WI38 (cell line): ENCODE results near the gene MAMDC4.
A peak's percentile ranks its signal among the peaks of the same experiment; 100 is the strongest.

ENCODE experiments used
- H3K4me3 ChIP-seq: 2 replicates; pipeline ENCODE4 v1.5.1; 2011; ENCODE audit warnings: low read depth, mild to moderate bottlenecking, control low read depth, low read length
- TF ChIP-seq, protein P1 (sequence below): IDR thresholded peaks from 2 replicates; pipeline ENCODE4 v1.5.1; 2012; ENCODE audit warnings: low read depth, mild to moderate bottlenecking, control low read depth, low read length

The MAMDC4 gene

DNA sequence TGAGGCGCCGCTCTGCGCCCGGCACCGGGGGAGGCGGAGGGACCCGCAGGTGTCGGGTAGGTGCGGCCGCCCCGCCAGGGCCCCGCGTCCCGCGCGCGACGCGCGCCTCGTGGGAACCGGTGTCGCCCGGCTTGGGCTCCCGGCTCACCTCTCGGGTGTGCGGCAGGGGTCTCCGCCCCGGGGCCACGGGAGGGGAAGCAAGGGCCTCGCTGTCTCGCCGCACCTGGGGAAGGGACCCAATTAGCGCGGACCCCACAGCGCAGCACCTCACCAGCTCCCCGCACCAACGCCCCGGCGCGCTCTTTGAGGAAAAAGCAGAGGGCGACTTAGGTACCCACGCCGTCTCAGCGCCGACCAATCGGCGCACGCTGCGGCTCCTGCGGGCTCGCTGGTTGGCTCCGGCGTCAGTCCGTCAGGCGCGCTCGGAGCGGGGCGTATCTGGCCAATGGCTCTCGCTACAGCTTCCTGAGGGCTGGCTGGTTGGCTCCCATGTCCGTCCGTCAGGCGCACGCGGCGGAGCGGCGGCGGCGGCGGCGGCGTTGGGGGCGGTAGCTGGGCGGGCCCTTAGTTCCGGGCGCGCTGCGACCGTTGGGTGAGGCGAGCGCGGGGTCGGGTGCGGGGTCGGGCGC lies 33.9 kb downstream of the MAMDC4 start, which contains the start of gene TRAF2:
Gene TRAF2 (plus strand): TSS at position 567 of the 629 bp plus-strand sequence. CDS start 12,225 bp downstream, outside the sequence.
- H3K4me3 ChIP-seq: peak within 1 kb of the TSS; percentile 81
- TF ChIP-seq, protein P1, sequence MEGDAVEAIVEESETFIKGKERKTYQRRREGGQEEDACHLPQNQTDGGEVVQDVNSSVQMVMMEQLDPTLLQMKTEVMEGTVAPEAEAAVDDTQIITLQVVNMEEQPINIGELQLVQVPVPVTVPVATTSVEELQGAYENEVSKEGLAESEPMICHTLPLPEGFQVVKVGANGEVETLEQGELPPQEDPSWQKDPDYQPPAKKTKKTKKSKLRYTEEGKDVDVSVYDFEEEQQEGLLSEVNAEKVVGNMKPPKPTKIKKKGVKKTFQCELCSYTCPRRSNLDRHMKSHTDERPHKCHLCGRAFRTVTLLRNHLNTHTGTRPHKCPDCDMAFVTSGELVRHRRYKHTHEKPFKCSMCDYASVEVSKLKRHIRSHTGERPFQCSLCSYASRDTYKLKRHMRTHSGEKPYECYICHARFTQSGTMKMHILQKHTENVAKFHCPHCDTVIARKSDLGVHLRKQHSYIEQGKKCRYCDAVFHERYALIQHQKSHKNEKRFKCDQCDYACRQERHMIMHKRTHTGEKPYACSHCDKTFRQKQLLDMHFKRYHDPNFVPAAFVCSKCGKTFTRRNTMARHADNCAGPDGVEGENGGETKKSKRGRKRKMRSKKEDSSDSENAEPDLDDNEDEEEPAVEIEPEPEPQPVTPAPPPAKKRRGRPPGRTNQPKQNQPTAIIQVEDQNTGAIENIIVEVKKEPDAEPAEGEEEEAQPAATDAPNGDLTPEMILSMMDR: no peak

DNA sequence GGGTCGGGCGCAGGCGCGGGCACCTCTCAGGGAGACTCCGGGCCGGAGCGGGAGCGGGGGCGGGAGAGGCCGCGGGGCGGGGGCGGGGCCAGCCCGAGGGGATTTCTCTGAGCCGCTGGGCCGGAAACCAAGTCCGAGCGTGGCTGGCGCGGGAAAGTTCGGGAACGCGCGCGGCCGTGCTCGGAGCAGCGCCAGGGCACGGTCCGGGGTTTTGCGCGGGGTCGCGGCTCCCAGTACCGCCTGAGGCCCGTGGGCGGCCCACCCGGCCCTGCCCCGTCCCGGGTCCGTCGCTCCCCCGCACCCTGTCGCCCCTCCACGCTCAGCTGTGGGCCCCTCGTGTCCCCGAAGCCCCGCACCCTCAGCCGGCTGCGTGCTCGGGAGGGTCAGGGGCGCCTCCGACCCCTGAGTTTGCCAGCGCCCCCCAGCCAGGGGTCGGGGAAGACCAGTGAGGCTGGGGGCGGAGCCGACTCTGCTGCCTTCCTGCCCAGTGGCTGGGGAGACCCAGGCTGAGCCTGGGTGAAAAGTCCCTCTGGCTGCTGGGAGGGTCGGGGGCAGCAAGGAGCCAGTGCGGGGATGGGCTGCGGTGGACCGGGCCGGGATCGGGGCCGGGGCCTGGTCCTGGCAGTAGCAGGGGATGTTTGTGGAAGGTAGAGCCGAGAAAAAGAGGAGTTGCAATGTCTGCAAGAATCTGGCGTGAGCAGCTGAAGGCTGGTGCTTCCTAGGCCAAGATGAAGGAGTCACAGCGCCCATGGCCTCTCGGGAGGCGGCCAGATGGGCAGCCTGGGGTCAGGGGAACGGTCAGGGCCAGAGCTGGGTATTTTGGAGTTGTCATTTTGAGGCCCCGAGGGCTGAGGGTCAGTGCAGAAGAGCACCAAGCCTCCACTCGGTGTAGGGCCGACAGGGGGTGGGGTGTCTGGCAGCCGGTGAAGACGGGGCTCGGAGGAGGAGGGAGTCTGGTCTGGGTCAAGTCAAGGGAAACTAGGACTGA lies 34.8 kb downstream of the MAMDC4 start:
- TF ChIP-seq, protein P1: no peak
- H3K4me3 ChIP-seq: peak overlapping the region; percentile 81

DNA sequence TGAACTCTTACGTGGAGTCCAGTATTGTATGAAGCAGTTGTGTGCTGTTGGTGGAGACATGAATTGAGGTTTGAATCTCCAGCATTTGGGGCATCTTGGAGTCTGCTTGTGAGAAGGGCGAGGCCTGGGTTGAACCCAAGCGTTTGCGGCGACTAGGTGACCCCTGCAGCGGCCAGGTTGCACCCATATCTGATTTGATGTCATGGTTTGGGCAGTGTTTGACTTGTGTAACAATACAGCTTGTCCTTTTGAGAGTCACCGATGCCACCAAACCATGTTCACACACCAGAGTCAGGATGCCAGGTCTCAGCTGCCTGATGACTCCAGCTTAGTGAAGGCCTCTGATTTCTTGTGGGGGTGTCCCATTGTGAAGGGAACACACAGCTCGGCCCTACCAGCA lies 36.3 kb downstream of the MAMDC4 start:
- TF ChIP-seq, protein P1: no peak
- no peak overlapping the region for H3K4me3 ChIP-seq

DNA sequence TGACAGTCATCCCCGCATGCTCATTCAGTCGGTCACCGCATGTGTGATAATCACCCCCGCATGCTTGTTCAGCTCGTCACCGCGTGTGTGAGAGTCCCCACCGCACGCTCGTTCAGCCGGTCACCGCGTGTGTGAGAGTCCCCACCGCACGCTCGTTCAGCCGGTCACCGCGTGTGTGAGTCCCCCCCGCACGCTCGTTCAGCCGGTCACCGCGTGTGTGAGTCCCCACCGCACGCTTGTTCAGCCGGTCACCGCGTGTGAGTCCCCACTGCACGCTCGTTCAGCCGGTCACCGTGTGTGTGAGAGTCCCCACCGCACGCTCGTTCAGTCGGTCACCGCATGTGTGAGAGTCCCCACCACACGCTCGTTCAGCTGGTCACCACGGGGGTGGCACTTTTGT lies 37.7 kb downstream of the MAMDC4 start:
- TF ChIP-seq, protein P1: no peak
- H3K4me3 ChIP-seq: no peak overlapping the region

DNA sequence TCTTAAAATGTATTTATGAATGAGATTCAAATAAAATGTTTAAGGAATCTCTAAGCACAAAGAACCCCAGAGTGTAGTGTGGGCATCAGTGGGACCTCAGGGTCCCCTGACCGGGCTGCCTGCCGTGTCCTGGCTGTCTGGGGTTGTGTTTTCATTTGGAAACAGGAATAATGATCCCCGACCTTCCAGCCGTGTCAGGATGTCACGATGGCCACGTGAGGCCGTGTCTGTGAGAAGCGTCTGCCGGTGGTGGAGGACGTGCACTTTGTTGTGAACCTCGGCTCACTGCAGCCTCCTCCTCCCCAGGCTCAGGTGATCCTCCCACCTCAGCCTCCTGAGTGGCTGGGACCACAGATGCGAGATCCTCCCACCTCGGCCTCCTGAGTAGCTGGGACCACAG lies 38.5 kb downstream of the MAMDC4 start:
- no peak overlapping the region for H3K4me3 ChIP-seq
- TF ChIP-seq, protein P1: no peak

DNA sequence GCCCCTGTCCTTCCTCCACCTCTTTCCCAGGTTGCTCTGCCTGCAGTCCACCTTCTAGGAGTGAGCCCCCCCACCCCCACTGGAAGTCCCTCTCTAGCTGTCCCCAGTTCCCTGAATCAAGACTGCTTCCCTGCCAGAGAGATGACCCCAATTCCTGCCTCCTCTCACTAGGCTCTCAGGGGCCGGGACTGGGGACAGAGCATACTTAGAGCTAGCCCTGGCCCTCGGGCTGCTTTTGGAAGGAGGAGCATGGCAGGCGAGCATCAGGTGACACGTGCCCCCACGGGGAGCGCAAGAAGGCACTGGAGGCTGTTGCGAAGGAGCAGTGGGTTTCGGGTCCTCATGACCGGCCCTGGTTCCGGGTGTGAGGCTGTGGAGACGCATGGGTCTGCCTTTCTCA lies 43.9 kb downstream of the MAMDC4 start:
- no peak overlapping the region for H3K4me3 ChIP-seq
- TF ChIP-seq, protein P1: no peak
